NB4 (cell line): ENCODE measurements around the gene ST6GALNAC3.

ENCODE experiments used
- DNase-seq: peaks from one replicate; pipeline ENCODE4 v3.0.0; 2010; ENCODE audit warnings: low read depth
- H3K4me3 ChIP-seq: one replicate; pipeline ENCODE4 v1.5.1; 2011; ENCODE audit warnings: mild to moderate bottlenecking, low read depth, low read length, moderate library complexity
- CTCF ChIP-seq: IDR thresholded peaks from one replicate; pipeline ENCODE4 v1.5.1; 2012; ENCODE audit warnings: low read depth, low read length
- MAX ChIP-seq: IDR thresholded peaks from 2 replicates; pipeline ENCODE4 v1.6.1; 2011; ENCODE audit warnings: low read depth, low read length
- MYC ChIP-seq: IDR thresholded peaks from 2 replicates; pipeline ENCODE4 v1.6.1; 2011; ENCODE audit warnings: low read depth, low read length
- POLR2A ChIP-seq: IDR thresholded peaks from 2 replicates; pipeline ENCODE4 v1.6.1; 2011; ENCODE audit warnings: mild to moderate bottlenecking; ENCODE audit not compliant: insufficient read length; ENCODE audit errors: extremely low read depth

The ST6GALNAC3 gene

GRCh38 chr1:76135835-76136234 lies 61.3 kb downstream of the ST6GALNAC3 start:
- no peak for DNase-seq
- no peak overlapping the region for H3K4me3 ChIP-seq
- TF ChIP-seq POLR2A (no peak), MAX (no peak), CTCF (no peak), MYC (no peak)

DNA sequence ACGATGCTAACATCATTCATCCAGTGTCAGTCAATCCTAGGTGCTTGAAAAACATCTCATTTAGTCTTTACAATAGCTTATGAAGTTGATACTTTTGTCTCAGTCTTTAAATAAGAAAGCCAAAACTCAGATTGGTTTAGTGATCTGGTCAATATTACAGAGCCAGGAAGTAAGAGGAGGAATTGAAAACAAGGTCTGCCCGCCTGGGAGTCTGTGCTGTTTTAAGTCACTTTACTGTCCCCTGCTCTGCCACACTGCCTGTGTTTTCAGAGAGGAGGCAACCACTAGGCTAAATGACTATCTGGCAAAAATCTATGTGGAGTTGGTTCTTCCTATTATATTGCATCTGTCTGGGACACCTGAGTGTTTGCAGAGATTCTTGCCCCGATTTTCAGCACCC lies 62.3 kb downstream of the ST6GALNAC3 start:
- TF ChIP-seq MAX = no peak
- TF ChIP-seq POLR2A = no peak
- no peak for TF ChIP-seq CTCF
- TF ChIP-seq MYC = no peak
- H3K4me3 ChIP-seq = no peak overlapping the region
- no peak for DNase-seq

- DNase-seq = no peak
- H3K4me3 ChIP-seq = no peak overlapping the region
- TF ChIP-seq MYC (no peak), MAX (no peak)
These were observed 63.2 kb downstream of the ST6GALNAC3 start for GRCh38 chr1:76137746-76138145.

DNA sequence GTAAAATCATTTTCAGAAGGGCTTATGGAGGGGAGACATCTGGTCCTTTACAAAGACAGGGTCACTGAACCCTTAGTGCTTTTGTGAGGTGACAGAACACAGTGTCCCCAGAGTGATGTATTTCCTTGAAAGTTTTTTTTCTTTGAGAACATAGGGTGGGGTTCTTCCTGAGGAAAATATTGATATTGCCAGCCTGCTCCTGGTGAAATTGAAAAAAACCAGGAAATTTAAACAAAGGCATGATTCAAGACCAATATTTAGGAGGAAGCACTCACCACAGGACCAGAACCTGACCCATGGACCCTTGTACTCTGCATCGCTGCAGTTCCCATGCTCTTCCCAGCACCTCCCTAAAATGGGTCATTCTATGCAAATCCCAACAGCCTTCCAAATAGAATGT lies 63.7 kb downstream of the ST6GALNAC3 start:
- no peak for DNase-seq
- TF ChIP-seq MYC = no peak
- TF ChIP-seq POLR2A = no peak
- TF ChIP-seq MAX = no peak
- TF ChIP-seq CTCF = no peak

GRCh38 chr1:76140227-76140626 lies 65.7 kb downstream of the ST6GALNAC3 start:
- TF ChIP-seq CTCF (no peak), POLR2A (no peak), MYC (no peak), MAX (no peak)
- DNase-seq = no peak
- no peak overlapping the region for H3K4me3 ChIP-seq

More for the DNA sequence above, 63.7 kb downstream of the ST6GALNAC3 start:
- no peak overlapping the region for H3K4me3 ChIP-seq

GRCh38 chr1:76141929-76142328 lies 67.4 kb downstream of the ST6GALNAC3 start:
- no peak overlapping the region for H3K4me3 ChIP-seq
- DNase-seq = no peak
- TF ChIP-seq POLR2A = no peak
- no peak for TF ChIP-seq MAX
- TF ChIP-seq MYC = no peak
- no peak for TF ChIP-seq CTCF
